CD14-positive monocyte (primary cell): ENCODE results near the gene ABCB10. TPM values are rescaled to one million over a fixed set of nuclear protein-coding genes. Genes with fewer than 3 reads are reported as not detected.

Experiments
- DNase-seq, 3 donors: peaks; one replicate each; pipeline ENCODE4 v3.0.0-alpha.2; 2011 to 2022
- H2AFZ ChIP-seq: 2 replicates; pipeline ENCODE4 v1.6.0; 2012; ENCODE audit warnings: mild to moderate bottlenecking, low read depth, low read length, inconsistent platforms; ENCODE audit not compliant: insufficient read depth, poor library complexity, severe bottlenecking
- H3K27ac ChIP-seq, 2 donors: 1 replicate in 1 of 2; 2 replicates in 1 of 2; pipeline ENCODE4 v1.5.1; 2012 to 2013; ENCODE audit warnings: low read length in 2 of 2, control low read depth in 1 of 2, inconsistent platforms in 1 of 2, low read depth in 1 of 2, mild to moderate bottlenecking in 1 of 2
- H3K27me3 ChIP-seq, 2 donors: one replicate each; pipeline versions ENCODE4 v1.6.0 to v1.6.1; 2011 to 2013; ENCODE audit warnings: low read length in 2 of 2; ENCODE audit not compliant: control insufficient read depth in 2 of 2, insufficient read depth in 2 of 2
- H3K36me3 ChIP-seq, 2 donors: replicated peaks in 1 of 2; 1 replicate in 1 of 2; 2 replicates in 1 of 2; pipeline versions ENCODE4 v1.5.1 to v1.6.1; 2012 to 2013; ENCODE audit warnings: low read length in 2 of 2, control low read depth in 1 of 2, inconsistent platforms in 1 of 2, mild to moderate bottlenecking in 1 of 2; ENCODE audit not compliant: insufficient read depth in 2 of 2, control insufficient read depth in 1 of 2
- H3K4me1 ChIP-seq, 2 donors: 1 replicate in 1 of 2; 2 replicates in 1 of 2; pipeline versions ENCODE4 v1.5.1 to v1.6.1; 2012 to 2013; ENCODE audit warnings: low read length in 2 of 2, control low read depth in 1 of 2, inconsistent platforms in 1 of 2, mild to moderate bottlenecking in 1 of 2, moderate library complexity in 1 of 2; ENCODE audit not compliant: insufficient read depth in 2 of 2, control insufficient read depth in 1 of 2
- H3K4me2 ChIP-seq: replicated peaks from 2 replicates; pipeline ENCODE3; 2012; ENCODE audit warnings: low read length, moderate library complexity, mild to moderate bottlenecking; ENCODE audit not compliant: poor library complexity, severe bottlenecking; ENCODE audit errors: extremely low read depth
- H3K4me3 ChIP-seq, 3 experiments: fragments of 200-600 bp in 1 of 3; sonication (generic) in 1 of 3; replicated peaks in 1 of 3; 1 replicate in 2 of 3; 2 replicates in 1 of 3; pipeline ENCODE4 v1.5.1; 2011 to 2013; ENCODE audit warnings: low read length in 3 of 3, mild to moderate bottlenecking in 3 of 3, control low read depth in 2 of 3, low read depth in 2 of 3, inconsistent platforms in 1 of 3, moderate library complexity in 1 of 3
- H3K79me2 ChIP-seq: 2 replicates; pipeline ENCODE4 v1.6.0; 2012; ENCODE audit warnings: mild to moderate bottlenecking, control low read depth, inconsistent platforms, low read length, moderate library complexity; ENCODE audit not compliant: insufficient read depth
- H3K9ac ChIP-seq: 2 replicates; pipeline ENCODE4 v1.6.0; 2017; ENCODE audit warnings: low read length, mild to moderate bottlenecking; ENCODE audit not compliant: insufficient read depth, poor library complexity, severe bottlenecking
- H3K9me3 ChIP-seq, 2 donors: replicated peaks in 1 of 2; 1 replicate in 1 of 2; 2 replicates in 1 of 2; pipeline versions ENCODE4 v1.5.1 to v1.6.1; 2012 to 2013; ENCODE audit warnings: low read length in 2 of 2, control low read depth in 1 of 2; ENCODE audit not compliant: control insufficient read depth in 1 of 2, insufficient read depth in 1 of 2
- H4K20me1 ChIP-seq: 2 replicates; pipeline ENCODE4 v1.6.0; 2012; ENCODE audit warnings: mild to moderate bottlenecking, low read length, control low read depth, moderate library complexity; ENCODE audit not compliant: insufficient read depth
- H3K27ac Mint-ChIP-seq, 7 donors: one replicate each; pipeline ENCODE4 v1.8.0; 2020; ENCODE audit warnings: mild to moderate bottlenecking in 7 of 7, mixed read lengths in 7 of 7, moderate library complexity in 6 of 7, inconsistent platforms in 2 of 7
- H3K27me3 Mint-ChIP-seq, 3 donors: one replicate each; pipeline ENCODE4 v1.8.0; 2021 to 2022; ENCODE audit warnings: low read depth in 3 of 3, mild to moderate bottlenecking in 3 of 3, mixed read lengths in 3 of 3, moderate library complexity in 3 of 3, inconsistent platforms in 1 of 3
- H3K36me3 Mint-ChIP-seq, 2 donors: one replicate each; pipeline ENCODE4 v1.8.0; 2020; ENCODE audit warnings: mixed read lengths in 2 of 2, inconsistent platforms in 1 of 2, mild to moderate bottlenecking in 1 of 2
- H3K4me1 Mint-ChIP-seq: one replicate; pipeline ENCODE4 v1.8.0; 2020; ENCODE audit warnings: mild to moderate bottlenecking, mixed read lengths
- H3K4me3 Mint-ChIP-seq, 2 donors: one replicate each; pipeline ENCODE4 v1.8.0; 2020; ENCODE audit warnings: mild to moderate bottlenecking in 2 of 2, mixed read lengths in 2 of 2, moderate library complexity in 1 of 2
- H3K9me3 Mint-ChIP-seq, 7 donors: one replicate each; pipeline ENCODE4 v1.8.0; 2020 to 2022; ENCODE audit warnings: mixed read lengths in 7 of 7, mild to moderate bottlenecking in 6 of 7, moderate library complexity in 6 of 7, inconsistent platforms in 2 of 7
- CTCF ChIP-seq: fragments of 200-600 bp; IDR thresholded peaks from one replicate; pipeline ENCODE4 v1.8.0; 2022; ENCODE audit warnings: antibody characterized with exemption, mild to moderate bottlenecking
- intact Hi-C, 2 donors: fragments of 100-400 bp; cut with micrococcal nuclease; formaldehyde crosslinking; loops; one replicate each; pipeline versions ENCODE4 v1.15.0 to v1.15.1; 2023
- polyA plus RNA-seq, 3 donors: library from polyadenylated mRNA; depleted of rRNA in 1 of 3; unstranded in 2 of 3; stranded (reverse) in 1 of 3; fragments of 300-500 nt in 2 of 3; fragments of >200 nt in 1 of 3; fragmentation: Illumina TruSeq in 2 of 3; gene quantifications; 1 replicate in 2 of 3; 2 replicates in 1 of 3; pipeline ENCODE4 v1.2.3, GENCODE V29; 2012 to 2021

The ABCB10 gene
- polyA plus RNA-seq, 3 donors, result 5.4 to 12.9 (median 11.4) TPM

- no peaks in the 10 kb centered on the region for H3K9me3 Mint-ChIP-seq
Measured at GRCh38 chr1:229536982-229537381, 21.5 kb downstream of the ABCB10 start.

DNA sequence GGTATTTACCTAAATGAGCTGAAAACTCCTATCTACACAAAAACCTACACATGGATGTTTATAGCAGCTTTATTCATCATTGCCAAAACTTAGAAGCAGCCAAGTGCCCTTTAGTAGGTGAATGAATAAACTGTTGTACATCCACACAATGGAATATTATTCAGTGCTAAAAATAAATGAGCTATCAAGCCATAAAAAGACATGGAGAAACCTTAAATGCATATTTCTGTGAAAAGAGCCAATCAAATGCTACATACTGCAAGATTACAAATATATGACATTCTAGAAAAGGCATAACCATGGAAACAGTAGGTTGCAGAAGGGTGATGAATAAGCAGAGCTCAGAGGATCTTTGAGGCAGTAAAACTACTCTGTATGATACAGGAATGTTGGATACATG, 23.3 kb downstream of the ABCB10 start:
- H3K27me3 Mint-ChIP-seq, result peaks cover 0 to 2% (median 0%) of the 10 kb centered on the region in 3 donors
- H3K4me3 Mint-ChIP-seq, result no peak overlapping the region
- DNase-seq, result no peak
- no peak overlapping the region for H3K4me3 ChIP-seq
- TF ChIP-seq CTCF, result no peak
- peaks cover 85 to 94% of the 10 kb centered on the region in 2 donors for H3K36me3 ChIP-seq
- no peaks in the 10 kb centered on the region for H4K20me1 ChIP-seq
- H3K27ac ChIP-seq, result no peak overlapping the region
- intact Hi-C loops, result no loop called here
- H2AFZ ChIP-seq, result no peak overlapping the region
- no peak overlapping the region for H3K9ac ChIP-seq
- H3K9me3 Mint-ChIP-seq, result no peaks in the 10 kb centered on the region
- H3K27me3 ChIP-seq, result no peaks in the 10 kb centered on the region
- H3K36me3 Mint-ChIP-seq, result peaks cover 76 to 96% of the 10 kb centered on the region in 2 donors
- no peaks in the 10 kb centered on the region for H3K4me1 ChIP-seq
- no peaks in the 10 kb centered on the region for H3K79me2 ChIP-seq
- peaks cover 10% of the 10 kb centered on the region for H3K4me1 Mint-ChIP-seq
- H3K9me3 ChIP-seq, result no peaks in the 10 kb centered on the region
- no peak overlapping the region for H3K4me2 ChIP-seq
- H3K27ac Mint-ChIP-seq, result no peak overlapping the region

More at GRCh38 chr1:229536982-229537381, 21.5 kb downstream of the ABCB10 start:
- Histone ChIP-seq H3K4me1 (no peaks in the 10 kb centered on the region), H3K4me2 (no peak overlapping the region), H3K27ac (no peak overlapping the region), H3K9me3 (no peaks in the 10 kb centered on the region), H2AFZ (no peak overlapping the region), H3K36me3 (peaks cover 84 to 94% of the 10 kb centered on the region in 2 donors), H4K20me1 (no peaks in the 10 kb centered on the region), H3K9ac (no peak overlapping the region), H3K4me3 (no peak overlapping the region), H3K27me3 (no peaks in the 10 kb centered on the region), H3K79me2 (no peaks in the 10 kb centered on the region)
- Mint-ChIP-seq H3K4me3 (no peak overlapping the region), H3K36me3 (peaks cover 72 to 94% of the 10 kb centered on the region in 2 donors), H3K4me1 (peaks cover 10% of the 10 kb centered on the region), H3K27me3 (no peaks in the 10 kb centered on the region), H3K27ac (peak overlapping the region in 1 of 7 donors; percentile 6)
- DNase-seq, result no peak
- no peak for TF ChIP-seq CTCF
- intact Hi-C loops, result no loop called here
